ENCODE data around the gene HELZ.
"Not testable (repeated sequence)": the region's sequence is repeated elsewhere in the genome, so short reads cannot be mapped to it uniquely, and the experiment has no call there.

The HELZ gene

DNA sequence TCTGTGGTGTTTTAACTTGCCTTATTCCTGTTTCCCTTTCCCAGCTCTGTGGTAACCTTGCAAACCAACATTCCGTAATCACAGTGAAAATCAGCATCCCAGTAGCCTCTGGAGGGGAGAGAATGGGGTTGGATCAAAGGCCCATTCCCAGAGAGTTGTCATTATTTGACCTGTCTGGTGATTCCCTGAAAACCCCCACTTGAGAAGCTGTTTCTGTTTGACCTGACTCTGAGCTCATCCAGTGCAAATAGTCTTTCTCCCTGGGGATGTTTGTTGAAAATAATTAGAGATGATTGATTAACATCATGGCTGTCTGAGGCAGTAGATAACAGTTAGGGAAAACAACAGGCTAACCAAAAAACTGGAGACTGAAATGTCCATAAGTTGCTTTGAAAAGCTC is 197.6 kb downstream of the HELZ start:
- no peak for DNase-seq

DNA sequence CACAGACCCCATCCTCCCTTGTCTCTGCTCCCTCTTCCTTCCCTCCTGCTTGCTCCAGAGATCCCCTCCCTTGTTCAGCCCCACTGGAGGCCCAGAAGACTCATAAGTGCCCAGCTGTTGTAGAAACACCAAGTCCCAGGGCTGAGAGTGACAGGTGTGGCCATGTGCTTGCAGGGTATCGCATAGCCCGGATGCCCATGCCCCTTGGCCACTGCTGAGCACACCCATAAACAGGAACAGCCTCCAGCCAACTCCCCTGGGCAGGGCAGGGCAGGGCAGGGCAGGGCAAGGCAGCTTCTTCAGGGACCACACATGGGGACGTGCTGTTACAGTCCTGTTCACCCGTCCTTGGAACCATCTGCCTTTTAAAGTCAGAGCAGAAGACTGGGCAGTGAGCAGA is 198.6 kb downstream of the HELZ start:
- no peak for DNase-seq

DNA sequence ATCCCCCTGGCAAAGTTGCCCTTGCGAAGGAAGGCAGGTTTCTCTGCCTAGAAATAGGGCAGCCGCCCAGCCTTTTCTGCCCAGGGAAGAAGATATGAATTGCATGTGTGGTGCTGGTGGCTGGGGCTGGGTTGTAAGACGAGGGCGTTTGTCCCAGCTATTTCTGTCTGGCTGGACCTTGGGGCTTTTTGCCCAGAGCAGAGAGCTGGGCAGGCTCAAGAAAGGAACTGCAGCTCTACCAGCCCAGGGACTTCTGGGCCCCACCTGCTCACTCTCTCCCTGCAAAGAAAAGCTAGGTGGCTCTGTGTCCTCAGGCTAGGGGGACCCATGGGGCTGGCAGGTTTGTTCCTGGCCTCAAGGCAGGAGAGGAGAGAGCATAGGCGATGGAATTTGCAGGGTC is 200.1 kb downstream of the HELZ start:
- no peak for DNase-seq

DNA sequence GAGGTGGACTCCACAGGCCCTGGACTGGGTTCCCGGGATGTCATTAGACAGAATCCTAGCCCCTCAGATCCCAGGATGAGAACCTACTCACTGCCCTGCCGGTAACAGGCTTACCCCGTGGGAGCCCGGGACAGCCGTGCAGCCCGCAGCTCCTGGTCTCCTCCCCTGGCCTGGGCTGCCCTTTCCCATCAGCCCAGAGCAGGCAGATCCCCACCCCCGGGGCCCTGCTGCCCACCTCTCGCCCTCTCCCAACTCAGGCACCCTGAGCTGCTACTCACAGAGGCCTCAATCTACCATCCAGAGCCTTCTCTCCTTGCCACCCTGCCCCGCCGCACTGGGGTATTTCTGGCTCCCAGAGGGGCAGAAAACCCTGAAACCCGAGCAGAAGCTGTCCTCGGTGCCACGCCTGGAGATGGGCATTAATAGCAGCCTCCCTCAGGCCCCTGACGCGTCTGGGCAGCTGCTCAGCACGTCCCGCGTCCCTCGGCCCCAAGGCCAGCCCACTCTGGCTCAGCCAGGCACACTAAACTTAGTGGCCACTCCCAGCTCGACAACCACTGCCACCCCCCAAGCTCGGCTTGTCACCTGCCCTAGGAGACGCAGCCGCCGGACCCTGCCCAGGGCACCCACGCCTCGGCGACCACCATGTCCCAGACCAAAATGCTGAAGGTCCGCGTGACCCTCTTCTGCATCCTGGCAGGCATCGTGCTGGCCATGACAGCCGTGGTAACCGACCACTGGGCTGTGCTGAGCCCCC is 200.8 kb downstream of the HELZ start, which contains the start of gene CACNG1:
Gene CACNG1, plus strand, starts transcription at position 539 of the 757 bp plus-strand sequence. Its CDS starts 107 bp downstream, at position 646.
- no peak for DNase-seq

DNA sequence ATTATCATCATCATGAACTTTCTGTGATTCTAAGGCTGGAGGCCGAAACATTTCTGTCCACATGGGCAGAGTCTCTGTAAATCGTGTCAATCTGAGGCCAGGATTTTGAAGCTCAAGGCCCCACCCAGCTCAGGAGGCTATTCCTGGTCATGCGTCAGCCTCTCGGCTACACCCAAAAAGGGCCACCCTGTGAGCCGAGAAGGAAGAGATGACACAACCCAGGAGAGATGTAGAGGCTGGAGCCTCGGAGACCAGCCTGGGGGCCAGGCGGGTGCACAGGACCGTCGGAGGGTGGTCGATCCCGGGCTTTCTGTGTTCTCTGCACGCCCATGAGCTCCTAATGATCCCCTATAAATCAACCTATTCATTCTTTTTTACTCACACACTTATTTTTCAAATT is 201.7 kb downstream of the HELZ start:
- no peak for DNase-seq

DNA sequence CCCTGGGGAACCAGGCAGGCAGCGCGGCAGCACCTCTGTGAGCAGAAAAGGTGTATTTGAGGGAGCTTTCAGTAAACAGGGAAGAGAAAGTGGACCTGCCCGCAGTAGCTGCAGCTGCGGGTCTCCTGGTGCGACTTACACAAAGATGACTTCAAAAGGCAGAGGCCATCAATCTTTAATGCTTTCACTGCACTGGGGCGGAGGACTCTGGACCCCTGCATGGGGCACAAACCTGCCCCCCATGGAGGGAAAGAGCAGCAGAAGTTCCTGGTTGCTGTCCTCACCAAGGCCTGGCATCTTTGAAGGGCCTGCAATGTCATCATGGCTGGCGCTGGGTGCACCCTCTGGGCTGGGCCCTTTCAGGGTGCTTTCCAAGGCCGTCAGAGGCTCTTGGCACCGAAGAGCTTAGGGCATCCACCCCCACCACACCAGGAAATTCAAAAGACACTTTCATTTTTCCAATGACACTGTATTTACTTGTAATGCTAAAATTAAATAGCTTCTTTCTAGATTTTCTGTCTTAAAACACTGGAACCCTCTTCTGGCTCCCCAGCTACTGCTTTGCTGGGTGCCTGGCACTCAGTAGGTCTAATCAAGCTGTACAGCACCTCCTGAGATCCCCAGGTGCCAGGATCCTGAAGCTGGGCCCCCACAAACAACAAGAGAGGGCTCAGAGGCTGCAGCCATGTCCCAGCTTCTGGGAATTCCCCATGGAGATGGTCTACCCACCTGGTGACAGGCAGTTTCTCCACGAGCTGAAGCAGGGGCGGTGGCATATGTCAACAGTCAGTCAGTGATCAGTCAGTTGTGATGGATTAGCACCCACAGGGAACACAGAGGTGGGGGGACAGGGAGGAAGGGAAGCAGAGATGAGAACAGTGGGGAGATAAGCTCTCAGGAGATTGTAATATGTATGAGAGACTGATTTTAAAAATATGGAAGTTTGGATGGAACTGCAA is 202.8 kb downstream of the HELZ start:
- DNase-seq, result no peak

DNA sequence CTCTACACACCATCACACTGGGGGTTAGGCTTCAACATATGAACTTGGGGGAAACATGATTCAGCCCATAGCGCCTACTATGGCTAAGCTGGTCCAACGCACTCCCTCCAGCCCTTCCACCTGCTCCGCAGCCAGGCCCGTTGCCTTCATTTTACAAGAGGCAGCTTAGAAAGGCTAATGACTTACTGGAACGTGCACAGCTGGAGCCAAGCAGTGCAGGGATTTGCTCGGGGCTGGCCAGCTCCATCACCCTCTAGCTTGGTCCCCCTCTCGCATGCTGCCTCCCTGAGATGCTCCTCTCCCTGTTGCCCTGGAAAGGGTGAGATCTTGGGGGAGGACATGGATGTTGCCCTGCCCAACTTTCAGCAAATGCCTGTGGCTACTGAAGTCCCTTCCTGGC is 203.5 kb downstream of the HELZ start:
- DNase-seq, result no peak

DNA sequence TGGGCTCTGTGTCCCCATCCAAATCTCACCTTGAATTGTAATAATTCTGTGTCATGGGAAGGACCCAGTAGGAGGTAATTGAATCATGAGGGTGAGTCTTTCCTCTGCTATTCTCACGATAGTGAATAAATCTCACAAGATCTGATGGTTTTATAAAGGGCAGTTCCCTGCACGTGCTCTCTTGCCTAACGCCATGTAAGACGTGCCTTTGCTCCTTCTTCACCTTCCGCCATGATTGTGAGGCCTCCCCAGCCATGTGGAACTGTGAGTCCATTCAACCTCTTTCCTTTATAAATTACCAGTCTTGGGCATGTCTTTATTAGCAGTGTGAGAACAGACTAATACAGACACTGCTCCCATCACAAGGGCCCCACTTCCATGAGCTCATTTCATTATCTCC is 203.9 kb downstream of the HELZ start:
- DNase-seq, result not testable (repeated sequence)

DNA sequence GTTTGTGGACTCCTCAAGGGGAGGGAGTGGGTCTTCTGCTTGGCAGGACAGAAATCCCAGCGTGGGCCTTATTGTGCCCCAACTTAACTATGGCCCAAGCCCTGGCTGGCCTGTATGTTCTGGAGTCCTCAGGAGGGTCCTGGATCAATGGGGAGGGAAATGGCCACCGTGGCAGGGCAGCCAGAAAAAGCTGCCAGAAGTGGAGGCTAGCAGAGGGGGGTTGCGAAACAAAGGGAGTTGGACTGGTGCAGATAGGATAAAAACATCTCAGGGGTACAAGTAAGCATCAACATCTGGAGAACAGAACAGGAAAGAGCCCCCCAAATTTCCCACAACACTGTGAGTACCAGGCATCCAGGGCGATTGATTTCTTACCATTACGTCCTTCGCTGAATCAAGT is 204.3 kb downstream of the HELZ start:
- no peak for DNase-seq

DNA sequence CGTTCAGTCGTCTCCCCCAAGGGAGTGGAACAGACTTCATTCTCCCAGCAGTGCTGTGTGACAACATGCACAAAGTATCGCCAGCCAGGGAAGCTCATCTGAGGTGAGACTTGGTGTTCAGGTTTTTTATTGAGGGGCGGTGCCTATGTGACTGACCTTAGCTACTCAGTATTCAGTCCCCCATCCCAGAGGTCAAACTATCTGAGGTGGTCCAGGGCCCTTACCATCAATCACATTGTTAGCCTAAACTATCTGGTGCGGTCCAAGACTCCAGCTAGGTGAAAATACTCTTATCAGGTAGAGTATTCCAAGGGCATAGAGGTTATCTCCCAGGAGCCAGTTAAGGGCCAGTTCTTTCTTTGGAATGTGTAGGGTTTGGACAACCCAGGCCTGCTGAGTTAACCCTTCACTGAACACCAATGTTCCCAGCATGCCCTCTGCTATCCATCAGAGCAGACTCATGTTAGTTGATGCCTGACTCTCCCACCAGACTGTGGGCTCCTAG is 206.1 kb downstream of the HELZ start:
- DNase-seq, result no peak

DNA sequence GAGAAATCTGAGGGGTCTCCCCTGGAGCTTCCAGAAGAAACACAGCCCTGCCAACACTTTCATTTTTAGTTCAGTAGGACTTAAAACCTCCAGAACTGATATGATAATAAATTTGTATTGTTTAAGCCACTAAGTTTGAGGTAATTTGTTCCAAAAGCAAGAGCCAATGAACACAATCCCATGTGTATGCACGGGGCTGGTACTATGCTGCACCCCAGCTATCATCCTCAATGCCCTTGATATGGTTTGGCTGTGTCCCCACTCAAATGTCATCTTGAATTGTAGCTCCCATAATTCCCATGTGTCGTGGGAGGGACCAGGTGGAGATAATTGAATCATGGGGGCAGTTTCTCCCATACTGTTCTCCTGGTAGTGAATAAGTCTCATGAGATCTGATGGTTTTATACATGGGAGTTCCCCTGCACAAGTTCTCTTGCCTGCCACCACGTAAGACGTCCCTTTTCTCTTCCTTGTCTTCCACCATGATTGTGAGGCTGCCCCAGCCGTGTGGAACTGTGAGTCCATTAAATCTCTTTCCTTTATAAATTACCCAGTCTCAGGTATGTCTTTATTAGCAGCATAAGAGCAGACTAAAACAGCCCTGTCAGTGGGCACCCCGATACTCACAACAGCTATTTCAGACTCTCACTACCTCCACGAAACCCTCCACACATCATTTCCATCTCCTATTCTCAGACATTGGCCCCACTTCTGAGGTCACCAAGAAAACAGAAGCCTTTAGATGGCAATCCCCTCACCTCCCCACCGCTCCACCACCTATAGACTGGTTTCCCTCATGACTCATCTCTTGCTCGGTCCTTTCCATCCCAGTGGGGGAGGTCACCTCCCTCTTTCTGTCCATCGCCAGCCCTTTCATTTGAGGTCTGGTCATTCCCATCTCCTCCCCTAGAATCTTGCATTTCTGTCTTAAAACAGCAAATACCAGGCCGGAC is 209.6 kb downstream of the HELZ start:
- no peak for DNase-seq

DNA sequence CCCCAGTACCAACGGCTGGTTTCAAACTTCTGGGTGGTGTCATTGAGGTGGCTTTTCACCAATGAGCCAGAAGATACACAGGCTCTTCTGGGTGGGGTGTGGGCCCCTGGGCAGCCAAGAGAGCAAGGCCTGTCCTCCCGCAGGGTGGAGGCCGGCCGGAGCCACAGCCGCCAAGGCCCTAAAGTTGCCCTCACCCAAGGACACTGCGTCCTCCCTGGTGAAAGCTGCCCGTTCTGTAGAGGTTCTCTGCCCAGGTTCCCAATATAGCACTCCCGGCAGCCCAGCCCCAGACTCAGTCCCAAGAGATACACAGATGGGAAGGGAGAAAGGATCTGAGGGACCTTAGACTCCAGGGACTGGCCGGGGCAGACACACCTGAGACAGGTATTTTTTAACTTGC is 211.4 kb downstream of the HELZ start:
- DNase-seq, result no peak

DNA sequence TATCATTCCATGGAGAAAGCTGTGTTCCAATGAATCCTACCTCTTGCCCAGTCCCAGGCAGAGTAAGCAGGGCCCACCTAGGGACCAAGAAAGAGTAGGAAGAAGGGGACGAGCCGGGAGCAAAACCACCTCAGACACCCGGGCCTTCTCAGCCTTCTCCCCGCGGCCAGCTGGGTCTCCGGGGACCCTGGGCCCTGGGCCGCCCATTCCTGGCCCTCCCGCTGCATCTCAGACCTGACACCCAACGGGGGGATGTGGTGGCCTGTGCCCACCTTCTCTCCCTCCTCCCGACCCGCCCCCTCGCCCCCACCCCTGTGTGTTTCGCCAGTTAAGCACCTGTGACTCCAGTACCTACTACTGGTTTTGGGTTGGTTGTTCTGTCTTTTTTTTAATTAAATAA is 212.0 kb downstream of the HELZ start:
- DNase-seq, result no peak

DNA sequence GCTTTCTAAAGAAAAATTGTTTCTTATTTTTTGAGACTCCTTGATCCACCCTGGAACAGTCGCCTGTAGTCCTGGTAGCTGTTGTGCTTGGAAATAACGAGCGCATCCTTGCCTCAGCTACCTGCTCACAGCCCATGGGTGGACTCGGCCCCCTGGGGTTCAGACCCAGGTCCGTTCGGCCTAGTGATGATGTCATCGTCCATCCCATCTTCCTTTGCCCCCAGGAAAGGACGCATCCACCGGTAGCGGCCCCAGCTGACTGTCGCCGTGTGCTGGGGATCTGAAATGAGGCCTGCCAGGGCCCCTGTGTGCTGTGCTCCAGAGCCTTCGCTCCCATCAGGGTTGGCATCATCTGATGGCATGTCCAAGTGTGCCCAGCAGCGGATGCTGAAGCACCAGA is 212.6 kb downstream of the HELZ start:
- DNase-seq, result no peak

DNA sequence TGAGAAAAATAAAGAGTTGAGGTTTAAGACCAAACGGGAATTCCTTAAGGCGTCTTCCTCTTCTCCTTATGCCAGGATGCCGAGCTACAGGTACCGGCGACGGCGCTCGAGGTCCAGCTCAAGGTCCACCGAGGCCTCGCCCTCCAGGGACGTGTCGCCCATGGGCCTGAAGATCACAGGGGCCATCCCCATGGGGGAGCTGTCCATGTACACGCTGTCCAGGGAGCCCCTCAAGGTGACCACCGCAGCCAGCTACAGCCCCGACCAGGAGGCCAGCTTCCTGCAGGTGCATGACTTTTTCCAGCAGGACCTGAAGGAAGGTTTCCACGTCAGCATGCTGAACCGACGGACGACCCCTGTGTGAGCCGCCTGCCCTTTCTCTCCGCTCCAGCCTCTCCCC is 214.4 kb downstream of the HELZ start:
- no peak for DNase-seq

DNA sequence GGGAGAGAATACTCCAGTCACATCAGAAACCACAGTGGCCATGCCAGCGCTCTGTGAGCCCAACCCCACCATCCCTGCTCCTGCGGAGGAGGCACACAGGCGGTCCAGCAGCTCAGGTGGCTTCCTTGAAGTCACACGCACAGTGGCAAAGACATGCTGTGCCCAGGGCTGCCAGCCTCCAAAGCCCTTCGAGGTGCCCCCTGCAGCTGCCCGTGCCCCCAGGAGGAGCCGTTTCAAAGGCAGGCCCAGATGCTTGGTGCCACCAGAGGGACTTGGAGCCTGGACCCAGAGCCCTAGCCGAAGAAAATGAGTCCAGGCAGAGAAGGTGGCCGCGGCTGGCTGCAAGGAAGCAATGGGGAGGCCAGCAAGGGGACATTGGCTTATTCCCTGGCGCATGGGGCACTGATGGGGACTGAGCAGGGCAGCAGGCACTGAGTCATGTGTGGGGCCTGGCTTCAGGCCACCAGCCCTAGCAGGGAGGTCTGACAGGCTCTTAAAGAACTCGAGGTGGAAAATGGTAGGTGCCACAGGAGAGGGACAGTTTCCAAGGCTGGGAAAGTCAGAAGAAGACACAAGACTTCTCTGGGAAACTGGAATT is 217.9 kb downstream of the HELZ start:
- no peak for DNase-seq

DNA sequence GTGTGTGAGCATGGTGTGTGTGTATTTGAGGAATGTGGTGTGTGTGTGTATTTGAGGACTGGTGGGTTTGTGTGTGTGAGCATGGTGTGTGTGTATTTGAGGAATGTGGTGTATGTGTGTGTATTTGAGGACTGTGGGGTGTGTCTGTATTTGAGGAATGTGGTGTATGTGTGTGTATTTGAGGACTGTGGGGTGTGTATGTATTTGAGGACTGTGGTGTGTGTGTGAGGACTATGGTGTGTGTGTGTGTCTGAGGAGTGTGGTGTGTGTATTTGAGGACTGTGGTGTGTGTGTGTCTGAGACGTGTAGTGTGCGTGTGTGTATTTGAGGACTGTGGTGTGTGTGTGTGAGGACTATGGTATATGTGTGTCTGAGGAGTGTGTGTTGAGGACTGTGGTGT is 218.7 kb downstream of the HELZ start:
- no peak for DNase-seq

DNA sequence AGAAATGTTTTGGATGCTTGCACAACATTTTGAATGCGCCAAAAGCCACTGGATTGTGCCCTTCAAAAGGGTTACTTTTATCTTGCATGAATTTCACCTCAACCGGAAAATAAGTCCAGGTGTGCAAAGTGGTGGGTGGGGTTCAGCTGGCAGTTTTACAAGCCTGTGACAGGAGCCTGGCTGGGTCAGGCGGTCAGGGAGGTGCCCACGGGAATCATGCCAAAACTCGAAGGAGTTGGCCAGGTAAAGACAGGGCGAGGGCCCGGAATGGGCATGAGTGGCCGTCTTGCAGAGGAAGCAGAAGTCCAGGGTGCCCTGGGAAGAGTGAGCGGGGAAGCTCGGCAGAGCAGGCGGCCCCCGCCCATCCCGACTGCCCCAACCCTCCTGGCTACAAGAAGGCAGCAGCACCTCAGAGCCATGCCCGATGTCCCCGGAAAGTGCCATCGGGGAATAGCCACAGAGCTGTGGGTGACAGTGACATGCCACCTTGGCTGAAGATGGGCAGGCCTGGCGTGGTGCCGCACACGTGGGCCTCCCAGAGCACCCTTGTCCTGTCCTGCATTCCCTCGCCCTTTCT is 219.7 kb downstream of the HELZ start:
- no peak for DNase-seq

DNA sequence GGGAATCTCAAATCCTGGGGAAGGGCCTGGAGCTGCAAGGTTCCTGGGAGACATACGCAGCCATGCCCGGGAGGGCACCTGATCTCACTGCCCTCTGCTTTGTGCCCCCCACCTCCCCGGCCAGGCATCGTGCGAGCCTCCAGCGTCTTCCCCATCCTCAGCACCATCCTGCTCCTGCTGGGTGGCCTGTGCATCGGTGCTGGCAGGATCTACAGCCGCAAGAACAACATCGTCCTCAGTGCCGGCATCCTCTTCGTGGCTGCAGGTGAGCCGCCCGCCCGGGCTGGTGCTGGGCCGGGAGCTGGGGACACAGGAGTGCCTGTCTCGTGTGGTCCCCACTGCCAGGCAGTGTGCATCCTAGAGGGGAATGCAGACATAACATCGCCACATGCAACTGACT is 220.3 kb downstream of the HELZ start:
- DNase-seq, result no peak

DNA sequence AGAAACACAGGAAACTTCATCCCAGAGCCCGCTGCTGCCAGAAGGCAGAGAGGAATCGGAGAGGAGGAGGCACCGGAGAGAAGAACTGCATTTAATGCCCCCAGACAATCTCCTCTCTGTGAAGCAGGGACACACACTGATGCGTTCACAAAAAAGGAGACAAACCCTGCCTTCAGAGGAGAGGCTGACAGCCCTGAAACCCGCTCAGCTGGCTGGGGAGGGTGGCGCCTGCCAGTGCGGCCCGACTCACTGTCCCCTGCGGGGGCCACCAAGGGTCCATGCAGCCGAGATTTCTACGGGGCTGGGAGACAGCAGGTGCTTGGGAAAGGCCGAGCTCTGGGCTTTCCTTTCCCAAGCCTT is 222.6 kb downstream of the HELZ start:
- DNase-seq, result no peak

DNA sequence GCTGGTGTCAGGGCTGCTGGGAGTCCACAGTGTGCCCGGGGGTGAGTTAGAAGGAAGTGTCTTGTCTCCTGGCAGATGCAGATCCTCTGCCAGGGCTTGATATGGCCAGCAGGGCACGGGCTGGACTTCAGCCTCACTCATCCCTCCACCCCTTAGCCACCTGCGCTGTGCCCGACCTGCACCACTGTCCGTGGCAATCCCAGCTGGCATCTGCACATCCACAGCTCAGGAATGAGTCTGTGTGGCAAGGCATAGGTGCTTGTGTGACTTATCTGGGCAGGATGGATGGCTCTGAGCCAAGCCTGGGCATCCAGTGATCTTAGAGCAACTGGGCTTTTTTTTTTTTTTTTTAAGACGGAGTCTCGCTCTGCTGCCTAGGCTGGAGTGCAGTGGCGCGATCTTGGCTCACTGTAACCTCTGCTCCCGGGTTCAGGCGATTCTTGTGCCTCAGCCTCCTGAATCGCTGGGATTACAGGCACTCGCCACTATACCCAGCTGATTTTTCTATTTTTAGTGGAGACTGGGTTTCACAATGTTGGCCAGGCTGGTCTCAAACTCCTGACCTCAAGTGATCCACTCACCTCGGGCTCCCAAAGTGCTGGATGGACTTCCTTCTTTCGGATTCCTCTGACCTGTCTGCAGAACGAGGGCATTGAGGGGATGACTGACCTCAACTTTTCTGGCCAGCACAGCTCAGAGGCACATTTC is 223.1 kb downstream of the HELZ start:
- no peak for DNase-seq

All from NCI-H2081 treated with DMSO at 0.1 percent for 48 hours (cell line).